Measurements from ENCODE around the gene STX8.

- TF ChIP-seq, protein P1, sequence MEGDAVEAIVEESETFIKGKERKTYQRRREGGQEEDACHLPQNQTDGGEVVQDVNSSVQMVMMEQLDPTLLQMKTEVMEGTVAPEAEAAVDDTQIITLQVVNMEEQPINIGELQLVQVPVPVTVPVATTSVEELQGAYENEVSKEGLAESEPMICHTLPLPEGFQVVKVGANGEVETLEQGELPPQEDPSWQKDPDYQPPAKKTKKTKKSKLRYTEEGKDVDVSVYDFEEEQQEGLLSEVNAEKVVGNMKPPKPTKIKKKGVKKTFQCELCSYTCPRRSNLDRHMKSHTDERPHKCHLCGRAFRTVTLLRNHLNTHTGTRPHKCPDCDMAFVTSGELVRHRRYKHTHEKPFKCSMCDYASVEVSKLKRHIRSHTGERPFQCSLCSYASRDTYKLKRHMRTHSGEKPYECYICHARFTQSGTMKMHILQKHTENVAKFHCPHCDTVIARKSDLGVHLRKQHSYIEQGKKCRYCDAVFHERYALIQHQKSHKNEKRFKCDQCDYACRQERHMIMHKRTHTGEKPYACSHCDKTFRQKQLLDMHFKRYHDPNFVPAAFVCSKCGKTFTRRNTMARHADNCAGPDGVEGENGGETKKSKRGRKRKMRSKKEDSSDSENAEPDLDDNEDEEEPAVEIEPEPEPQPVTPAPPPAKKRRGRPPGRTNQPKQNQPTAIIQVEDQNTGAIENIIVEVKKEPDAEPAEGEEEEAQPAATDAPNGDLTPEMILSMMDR (IDR thresholded peaks at IDR 0.05), result no peak
- TF ChIP-seq POLR2A (IDR thresholded peaks at IDR 0.05) (no peak), POLR2AphosphoS5 (IDR thresholded peaks at IDR 0.05) (no peak)
These were observed 214.9 kb downstream of the STX8 start for GRCh38 chr17:9360677-9361081.

All from stomach (tissue), 4 donors.